Kasumi-1 (cell line): Measurements from ENCODE around the gene DMP1.
"Not testable (repeated sequence)": the region's sequence is repeated elsewhere in the genome, so short reads cannot be mapped to it uniquely, and the experiment has no call there.

Source experiments
- DNase-seq, 2 experiments: peaks; one replicate each; lab custom pipeline; 2025; lab: John Stamatoyannopoulos, UW

DMP1 gene

DNA sequence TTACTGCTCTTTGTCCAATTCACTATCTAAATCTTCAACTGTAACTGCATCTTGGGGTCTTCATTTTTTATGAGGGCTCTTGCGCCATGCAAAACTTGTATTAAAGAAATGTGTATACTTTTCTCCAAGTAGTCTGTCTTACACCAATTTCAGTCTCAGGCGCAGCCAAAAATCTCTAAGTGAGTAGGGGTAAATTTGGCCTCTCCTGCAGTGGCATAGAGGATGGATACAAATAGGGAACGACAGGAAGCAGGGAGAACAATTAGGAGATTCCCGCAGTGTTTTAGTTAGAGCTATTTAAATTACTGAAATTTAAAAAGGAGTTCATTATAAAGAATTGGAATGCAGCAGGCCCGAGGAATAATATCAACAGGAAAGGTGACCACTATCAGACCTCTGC is 30.2 kb downstream of the DMP1 start:
- no peak for DNase-seq

DNA sequence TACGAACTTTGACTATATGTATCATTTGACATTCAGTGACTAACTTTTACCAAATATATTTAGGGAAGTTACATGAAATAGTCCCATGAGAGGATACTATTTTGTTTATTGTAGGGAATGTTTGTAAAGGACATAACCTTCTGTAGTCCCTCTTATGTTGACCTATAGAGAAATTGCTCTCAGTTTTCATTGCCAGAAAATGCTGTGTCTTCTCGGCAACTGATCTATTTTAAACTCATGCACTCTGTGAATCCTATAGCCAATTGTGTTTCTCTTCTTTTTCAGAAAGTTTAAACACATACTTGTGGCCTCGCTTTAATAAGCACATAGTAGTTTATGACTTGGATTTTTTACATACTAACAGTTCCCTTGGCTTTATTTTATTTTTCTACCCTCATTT is 38.2 kb downstream of the DMP1 start:
- DNase-seq = no peak

DNA sequence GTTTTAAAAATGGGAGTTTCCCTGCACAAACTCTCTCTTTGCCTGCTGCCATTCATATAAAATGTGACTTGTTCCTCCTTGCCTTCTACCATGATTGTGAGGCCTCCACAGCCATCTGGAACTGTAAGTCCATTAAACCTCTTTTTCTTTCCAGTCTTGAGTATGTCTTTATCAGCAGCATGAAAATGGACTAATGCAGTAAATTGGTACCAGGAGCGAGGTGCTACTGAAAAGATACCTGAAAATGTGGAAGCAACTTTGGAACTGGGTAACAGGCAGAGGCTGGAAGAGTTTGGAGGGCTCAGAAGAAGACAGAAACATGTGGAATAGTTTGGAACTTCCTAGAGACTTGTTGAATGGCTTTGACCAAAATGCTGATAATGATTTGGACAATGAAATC is 40.9 kb downstream of the DMP1 start:
- DNase-seq = not testable (repeated sequence)

DNA sequence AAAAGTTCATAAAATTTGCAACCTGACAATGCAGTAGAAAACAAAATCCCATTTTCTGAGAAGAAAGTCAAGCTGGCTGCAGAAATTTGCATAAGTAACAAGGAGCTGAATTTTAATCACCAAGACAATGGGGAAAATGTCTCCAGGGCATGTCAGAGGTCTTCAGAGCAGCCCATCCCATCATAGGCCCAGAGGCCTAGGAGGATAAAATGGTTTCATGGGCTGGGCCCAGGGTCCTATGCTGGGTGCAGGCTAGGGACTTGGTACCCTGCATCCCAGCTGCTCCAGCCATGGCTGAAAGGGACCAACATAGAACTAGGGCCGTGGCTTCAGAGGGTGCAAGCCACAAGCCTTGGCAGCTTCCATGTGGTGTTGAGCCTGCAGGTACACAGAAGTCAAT is 42.0 kb downstream of the DMP1 start:
- not testable (repeated sequence) for DNase-seq

DNA sequence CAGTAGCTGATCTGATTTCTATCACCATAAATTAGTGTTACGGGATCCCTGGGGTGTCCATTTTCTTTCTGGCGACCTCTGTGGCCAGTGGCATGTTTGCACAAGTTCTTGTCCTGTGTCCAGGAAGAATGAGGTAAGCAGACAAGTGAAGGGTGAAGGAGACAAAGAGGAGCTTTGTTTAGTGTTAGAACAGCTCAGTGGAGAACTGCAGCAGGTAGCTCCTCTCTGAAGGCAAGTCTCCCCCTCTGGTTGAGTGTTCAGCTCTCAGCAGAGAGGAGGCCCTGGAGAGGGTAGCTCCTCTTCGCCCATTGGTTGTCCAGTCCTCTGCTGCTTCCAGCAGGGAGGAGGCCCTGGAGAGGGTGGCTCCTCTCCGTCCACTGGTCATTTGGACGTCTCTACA is 47.2 kb downstream of the DMP1 start:
- DNase-seq = no peak

DNA sequence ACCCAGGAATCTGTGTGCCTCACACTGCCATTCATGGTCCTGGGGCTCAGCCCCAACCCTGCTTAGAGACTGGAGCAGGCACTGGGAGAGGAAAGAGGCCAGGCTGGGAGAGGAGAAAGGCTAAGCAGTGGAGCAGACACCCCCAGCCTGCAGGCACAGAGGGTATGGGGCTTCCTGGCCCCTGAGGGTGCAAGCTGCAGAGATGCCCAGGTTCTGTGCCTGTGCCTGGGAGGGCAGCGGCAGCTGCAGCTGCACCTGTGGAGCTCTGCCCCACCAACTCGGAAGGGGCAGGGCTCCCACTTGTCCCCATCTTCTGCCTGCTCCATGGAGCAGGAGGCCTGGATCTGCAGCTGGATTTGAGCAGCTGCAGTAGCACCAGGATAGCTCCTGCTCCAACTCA is 47.9 kb downstream of the DMP1 start:
- DNase-seq = no peak

DNA sequence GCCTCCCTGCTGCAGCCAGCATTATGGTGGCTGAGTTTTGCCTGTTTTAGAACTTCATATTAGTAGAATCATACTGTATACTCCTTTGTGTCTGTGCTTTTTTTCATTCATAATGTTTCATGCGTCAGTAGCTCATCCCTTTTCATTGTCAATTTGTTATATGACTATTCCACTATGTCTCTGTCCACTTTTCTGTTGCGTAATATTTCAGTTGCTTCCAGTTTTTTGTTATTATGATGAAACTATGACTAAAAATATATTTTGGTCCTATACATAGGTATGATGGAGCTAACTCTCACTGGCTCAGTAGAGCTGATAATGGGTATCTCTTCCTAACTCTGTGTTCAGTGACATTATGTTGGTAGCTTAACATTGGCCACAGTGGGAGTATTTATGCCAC is 48.3 kb downstream of the DMP1 start:
- no peak for DNase-seq

DNA sequence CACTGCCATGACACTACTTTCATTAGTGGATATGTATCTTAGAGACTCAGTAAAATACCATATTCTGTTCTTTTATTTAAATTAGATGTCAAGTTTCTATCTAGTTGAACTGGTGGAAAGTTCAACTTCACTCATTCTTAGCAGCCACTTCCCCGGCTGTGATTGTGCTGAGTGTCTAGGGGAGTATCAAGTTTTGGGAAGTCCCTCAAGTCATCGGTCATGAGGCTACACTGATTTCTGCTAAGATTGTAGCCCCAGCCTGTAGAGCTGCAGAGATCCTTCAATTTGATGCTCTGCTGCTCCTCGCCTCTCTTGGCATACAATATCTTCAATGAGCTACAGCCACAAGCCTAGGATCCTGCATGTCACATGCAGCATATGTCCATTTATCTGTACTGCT is 53.9 kb downstream of the DMP1 start:
- DNase-seq = no peak

DNA sequence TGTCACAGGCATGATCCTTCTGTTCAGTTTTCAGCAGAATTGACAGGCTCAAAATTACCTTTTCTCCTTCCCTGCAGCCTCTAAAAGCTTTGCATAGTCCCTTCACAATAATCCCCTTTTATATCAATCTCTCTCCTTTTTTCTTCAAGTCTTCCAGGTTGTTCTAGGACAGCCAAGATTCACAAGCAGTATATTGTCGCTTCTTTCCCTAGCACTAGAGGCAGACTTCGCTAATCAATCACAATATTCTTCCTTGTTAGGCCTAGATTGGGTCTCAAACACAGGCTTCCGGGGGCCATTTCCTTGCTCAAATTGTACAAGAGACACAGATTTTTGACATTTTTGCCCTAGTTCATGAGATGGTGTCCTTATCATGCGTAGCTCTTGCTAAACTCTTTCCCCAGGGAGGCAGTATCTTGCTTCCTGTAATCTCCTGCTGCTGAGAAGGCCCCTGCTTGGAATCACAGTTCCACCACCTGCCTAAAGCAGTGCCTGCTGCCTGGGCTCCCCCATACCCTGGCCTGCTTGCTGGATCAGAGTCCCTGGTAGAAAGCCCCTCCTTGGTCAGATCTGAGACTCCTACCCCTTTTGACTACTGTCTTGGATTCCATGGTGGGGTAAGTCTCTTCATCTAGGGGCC is 57.3 kb downstream of the DMP1 start:
- no peak for DNase-seq
